IgD-negative memory B cell (primary cell): Measurements from ENCODE around the gene LRRC26. TPM values are rescaled to one million over a fixed set of nuclear protein-coding genes. Genes with fewer than 3 reads are reported as not detected.

Experiments
- H3K27ac Mint-ChIP-seq, 3 donors: one replicate each; pipeline ENCODE4 v1.8.0; 2020 to 2022; ENCODE audit warnings: mild to moderate bottlenecking in 3 of 3, mixed read lengths in 3 of 3, moderate library complexity in 1 of 3
- H3K27me3 Mint-ChIP-seq: one replicate; pipeline ENCODE4 v1.8.0; 2021; ENCODE audit warnings: mixed read lengths
- H3K36me3 Mint-ChIP-seq: one replicate; pipeline ENCODE4 v1.8.0; 2020; ENCODE audit warnings: mild to moderate bottlenecking, mixed read lengths
- H3K4me1 Mint-ChIP-seq, 3 donors: one replicate each; pipeline ENCODE4 v1.8.0; 2020 to 2022; ENCODE audit warnings: mixed read lengths in 3 of 3, mild to moderate bottlenecking in 1 of 3
- H3K4me3 Mint-ChIP-seq, 4 donors: one replicate each; pipeline ENCODE4 v1.8.0; 2020 to 2022; ENCODE audit warnings: mild to moderate bottlenecking in 4 of 4, mixed read lengths in 4 of 4, moderate library complexity in 3 of 4
- H3K9me3 Mint-ChIP-seq, 3 donors: one replicate each; pipeline ENCODE4 v1.8.0; 2020 to 2021; ENCODE audit warnings: mixed read lengths in 3 of 3, mild to moderate bottlenecking in 1 of 3
- polyA plus RNA-seq: library from polyadenylated mRNA; unstranded; fragments of 300-500 nt; fragmentation: Illumina TruSeq; gene quantifications from one replicate; pipeline ENCODE4 v1.2.3, GENCODE V29; 2021

LRRC26 gene
- polyA plus RNA-seq, 1 donor from 2014 or later, result not detected

- H3K9me3 Mint-ChIP-seq, result no peaks in the 10 kb centered on the region
- no peaks in the 10 kb centered on the region for H3K27me3 Mint-ChIP-seq
- no peaks in the 10 kb centered on the region for H3K36me3 Mint-ChIP-seq
- no peak overlapping the region for H3K4me3 Mint-ChIP-seq
- peak overlapping the region in 1 of 3 donors; percentile 65 for H3K27ac Mint-ChIP-seq
- peaks cover 4 to 21% (median 13%) of the 10 kb centered on the region in 3 donors for H3K4me1 Mint-ChIP-seq
These were observed 22.0 kb upstream of the LRRC26 start for GRCh38 chr9:137191691-137192447.

- Mint-ChIP-seq H3K4me1 (peaks cover 4 to 25% (median 14%) of the 10 kb centered on the region in 3 donors), H3K27me3 (no peaks in the 10 kb centered on the region), H3K9me3 (no peaks in the 10 kb centered on the region), H3K36me3 (no peaks in the 10 kb centered on the region), H3K4me3 (peak overlapping the region in 1 of 4 donors; percentile 81), H3K27ac (peak overlapping the region in 2 of 3 donors; percentile 39 to 65)
These were observed 21.4 kb upstream of the LRRC26 start for GRCh38 chr9:137191245-137191644.

GRCh38 chr9:137190315-137190856, 20.5 kb upstream of the LRRC26 start:
- Mint-ChIP-seq H3K9me3 (no peaks in the 10 kb centered on the region), H3K4me1 (peaks cover 4 to 27% (median 14%) of the 10 kb centered on the region in 3 donors), H3K4me3 (peak overlapping the region in 2 of 4 donors; percentile 22 to 81), H3K27me3 (no peaks in the 10 kb centered on the region), H3K27ac (peak overlapping the region in 1 of 3 donors; percentile 65), H3K36me3 (no peaks in the 10 kb centered on the region)

- Mint-ChIP-seq H3K27ac (peak overlapping the region; percentile 85 to 97 (median 93)), H3K27me3 (no peaks in the 10 kb centered on the region), H3K4me3 (peak overlapping the region; percentile 85 to 97 (median 93)), H3K9me3 (no peaks in the 10 kb centered on the region), H3K4me1 (peaks cover 4 to 27% (median 14%) of the 10 kb centered on the region in 3 donors), H3K36me3 (no peaks in the 10 kb centered on the region)
These were observed 19.7 kb upstream of the LRRC26 start for GRCh38 chr9:137189297-137190295.

- Mint-ChIP-seq H3K27me3 (no peaks in the 10 kb centered on the region), H3K4me1 (peaks cover 4 to 27% (median 14%) of the 10 kb centered on the region in 3 donors), H3K4me3 (peak within 1 kb of the TSS; percentile 85 to 97 (median 95)), H3K27ac (peak within 1 kb of the TSS; percentile 85 to 97 (median 93)), H3K9me3 (no peaks in the 10 kb centered on the region), H3K36me3 (peaks cover under 1% of the 10 kb centered on the region)
These were observed 18.8 kb upstream of the LRRC26 start, which contains the start of the genes ANAPC2 and SSNA1 for GRCh38 chr9:137188490-137189296. ANAPC2 (minus strand) TSS chr9:137188560; CDS start chr9:137188532, 28 bp downstream. SSNA1 (plus strand) TSS chr9:137188676; CDS start chr9:137188727, 51 bp downstream.

GRCh38 chr9:137188086-137188489, 18.2 kb upstream of the LRRC26 start:
- H3K27me3 Mint-ChIP-seq, result no peaks in the 10 kb centered on the region
- H3K9me3 Mint-ChIP-seq, result no peaks in the 10 kb centered on the region
- peak overlapping the region; percentile 85 to 95 (median 94) for H3K4me3 Mint-ChIP-seq
- H3K27ac Mint-ChIP-seq, result peak overlapping the region; percentile 85 to 96 (median 93)
- peaks cover 4 to 27% (median 14%) of the 10 kb centered on the region in 3 donors for H3K4me1 Mint-ChIP-seq
- peaks cover 2% of the 10 kb centered on the region for H3K36me3 Mint-ChIP-seq

GRCh38 chr9:137187386-137187785, 17.5 kb upstream of the LRRC26 start:
- Mint-ChIP-seq H3K27ac (peak overlapping the region; percentile 85 to 96 (median 93)), H3K4me1 (peaks cover 4 to 27% (median 14%) of the 10 kb centered on the region in 3 donors), H3K36me3 (peaks cover 2% of the 10 kb centered on the region), H3K4me3 (peak overlapping the region; percentile 85 to 95 (median 94)), H3K9me3 (no peaks in the 10 kb centered on the region), H3K27me3 (no peaks in the 10 kb centered on the region)

GRCh38 chr9:137186385-137186784, 16.5 kb upstream of the LRRC26 start:
- H3K9me3 Mint-ChIP-seq, result no peaks in the 10 kb centered on the region
- peaks cover 2% of the 10 kb centered on the region for H3K36me3 Mint-ChIP-seq
- H3K27ac Mint-ChIP-seq, result peak overlapping the region in 1 of 3 donors; percentile 85
- H3K4me1 Mint-ChIP-seq, result peaks cover 4 to 27% (median 14%) of the 10 kb centered on the region in 3 donors
- peak overlapping the region; percentile 79 to 95 (median 89) for H3K4me3 Mint-ChIP-seq
- H3K27me3 Mint-ChIP-seq, result no peaks in the 10 kb centered on the region

- Mint-ChIP-seq H3K4me1 (peaks cover 4 to 27% (median 14%) of the 10 kb centered on the region in 3 donors), H3K4me3 (peak overlapping the region in 2 of 4 donors; percentile 79 to 85), H3K27ac (peak overlapping the region in 1 of 3 donors; percentile 85), H3K36me3 (peaks cover 2% of the 10 kb centered on the region), H3K9me3 (no peaks in the 10 kb centered on the region), H3K27me3 (no peaks in the 10 kb centered on the region)
These were observed 16.1 kb upstream of the LRRC26 start for GRCh38 chr9:137185921-137186320.

- Mint-ChIP-seq H3K9me3 (no peaks in the 10 kb centered on the region), H3K36me3 (peaks cover 2% of the 10 kb centered on the region), H3K4me3 (peak overlapping the region in 2 of 4 donors; percentile 23 to 32), H3K27me3 (no peaks in the 10 kb centered on the region), H3K27ac (peak overlapping the region in 1 of 3 donors; percentile 32), H3K4me1 (peaks cover 4 to 23% (median 14%) of the 10 kb centered on the region in 3 donors)
These were observed 15.2 kb upstream of the LRRC26 start for GRCh38 chr9:137184881-137185660.

GRCh38 chr9:137183980-137184595, 14.2 kb upstream of the LRRC26 start:
- Mint-ChIP-seq H3K27me3 (no peaks in the 10 kb centered on the region), H3K4me3 (peak overlapping the region in 1 of 4 donors; percentile 32), H3K9me3 (no peaks in the 10 kb centered on the region), H3K27ac (no peak overlapping the region), H3K36me3 (peaks cover 2% of the 10 kb centered on the region), H3K4me1 (peaks cover 4 to 18% (median 12%) of the 10 kb centered on the region in 3 donors)

- Mint-ChIP-seq H3K36me3 (peaks cover 2% of the 10 kb centered on the region), H3K4me1 (peaks cover 0 to 14% (median 10%) of the 10 kb centered on the region in 3 donors), H3K4me3 (no peak overlapping the region), H3K9me3 (no peaks in the 10 kb centered on the region), H3K27me3 (no peaks in the 10 kb centered on the region), H3K27ac (no peak overlapping the region)
These were observed 13.0 kb upstream of the LRRC26 start for GRCh38 chr9:137182836-137183235.

GRCh38 chr9:137181680-137182079, 11.8 kb upstream of the LRRC26 start:
- H3K27me3 Mint-ChIP-seq, result no peaks in the 10 kb centered on the region
- peaks cover 2% of the 10 kb centered on the region for H3K36me3 Mint-ChIP-seq
- H3K27ac Mint-ChIP-seq, result no peak overlapping the region
- peak overlapping the region in 1 of 4 donors; percentile 3 for H3K4me3 Mint-ChIP-seq
- no peaks in the 10 kb centered on the region for H3K9me3 Mint-ChIP-seq
- peaks cover 0 to 4% (median 0%) of the 10 kb centered on the region in 3 donors for H3K4me1 Mint-ChIP-seq
